Stomach (tissue), 9 donors: Measurements from ENCODE around the gene RBPJ. TPM values are rescaled to one million over a fixed set of nuclear protein-coding genes. Genes with fewer than 3 reads are reported as not detected.

Experiments
- DNase-seq, 2 donors: peaks; one replicate each; pipeline versions ENCODE4 v3.0.0 to v3.0.0-alpha.2; 2013 to 2019
- H3K27ac ChIP-seq, 5 donors: fragments of 200-600 bp in 4 of 5; sonication (generic) in 4 of 5; one replicate each; pipeline ENCODE4 v1.5.1; 2013 to 2019; ENCODE audit warnings: mild to moderate bottlenecking in 1 of 5, moderate library complexity in 1 of 5
- H3K27me3 ChIP-seq, 3 donors: fragments of 200-600 bp; sonication (generic); one replicate each; pipeline ENCODE4 v1.5.1; 2017 to 2019; ENCODE audit warnings: mixed run types in 1 of 3
- H3K36me3 ChIP-seq, 4 donors: fragments of 200-600 bp; sonication (generic); 1 replicate in 3 of 4; 2 replicates in 1 of 4; pipeline ENCODE4 v1.5.1; 2016 to 2019
- H3K4me1 ChIP-seq, 4 donors: fragments of 200-600 bp; sonication (generic); one replicate each; pipeline ENCODE4 v1.5.1; 2016 to 2019
- H3K4me3 ChIP-seq, 4 donors: fragments of 200-600 bp; sonication (generic) in 3 of 4; one replicate each; pipeline ENCODE4 v1.5.1; 2016 to 2019; ENCODE audit warnings: mild to moderate bottlenecking in 1 of 4
- H3K9me3 ChIP-seq, 4 donors: fragments of 200-600 bp; sonication (generic); one replicate each; pipeline ENCODE4 v1.5.1; 2016 to 2019
- EP300 ChIP-seq: sonication (generic); formaldehyde crosslinking; IDR thresholded peaks from one replicate; pipeline ENCODE4 v1.6.1; 2017; ENCODE audit warnings: antibody characterized with exemption
- POLR2A ChIP-seq, 4 donors: fragments of 450-650 bp; IDR thresholded peaks; one replicate each; pipeline ENCODE4 v1.6.1; 2016; ENCODE audit warnings: antibody characterized with exemption in 4 of 4, control low read depth in 2 of 4, mild to moderate bottlenecking in 1 of 4, moderate library complexity in 1 of 4
- POLR2AphosphoS5 ChIP-seq, 3 donors: sonication (generic); formaldehyde crosslinking; IDR thresholded peaks; one replicate each; pipeline ENCODE4 v1.6.1; 2016; ENCODE audit warnings: antibody characterized with exemption in 3 of 3
- WGBS, 5 donors: extraction: QIAGEN DNeasy Blood & Tissue Kit in 3 of 5; methylation state at CpG; one replicate each; pipeline versions ENCODE4 v1.1.5 to v1.1.7; 2013 to 2018; 5-methylcytosine and 5-hydroxymethylcytosine counted together
- intact Hi-C: fragments of 100-400 bp; cut with DNase I; formaldehyde crosslinking; loops from one replicate; pipeline ENCODE4 v1.15.1; 2023; ENCODE audit warnings: low total_unique reads
- polyA plus RNA-seq, 3 donors: library from polyadenylated mRNA; stranded (reverse); fragments of 200-250 nt; gene quantifications; one replicate each; pipeline ENCODE4 v1.2.3, GENCODE V29; 2013
- total RNA-seq, 5 donors: library from RNA; depleted of rRNA; stranded (reverse); fragments of >200 nt; gene quantifications; one replicate each; pipeline versions ENCODE4 v1.1.0 to v1.2.3, GENCODE V29; 2014 to 2016
- TF ChIP-seq, protein P1 (sequence below), 7 experiments: fragments of 450-650 bp in 4 of 7; fragments of 200-600 bp in 3 of 7; sonication (generic) in 3 of 7; IDR thresholded peaks; one replicate each; pipeline ENCODE4 v1.5.1; 2016 to 2019; ENCODE audit warnings: antibody characterized with exemption in 7 of 7, control low read depth in 2 of 7, mild to moderate bottlenecking in 1 of 7
- donor health status: healthy with polysubstance abuse.
- donor health status: Bipolar disorder and iron deficiency.
- donor health status: healthy.

Gene RBPJ
- total and polyA plus RNA-seq, 8 donors: 23.2 to 184 (median 45.8) TPM

DNA sequence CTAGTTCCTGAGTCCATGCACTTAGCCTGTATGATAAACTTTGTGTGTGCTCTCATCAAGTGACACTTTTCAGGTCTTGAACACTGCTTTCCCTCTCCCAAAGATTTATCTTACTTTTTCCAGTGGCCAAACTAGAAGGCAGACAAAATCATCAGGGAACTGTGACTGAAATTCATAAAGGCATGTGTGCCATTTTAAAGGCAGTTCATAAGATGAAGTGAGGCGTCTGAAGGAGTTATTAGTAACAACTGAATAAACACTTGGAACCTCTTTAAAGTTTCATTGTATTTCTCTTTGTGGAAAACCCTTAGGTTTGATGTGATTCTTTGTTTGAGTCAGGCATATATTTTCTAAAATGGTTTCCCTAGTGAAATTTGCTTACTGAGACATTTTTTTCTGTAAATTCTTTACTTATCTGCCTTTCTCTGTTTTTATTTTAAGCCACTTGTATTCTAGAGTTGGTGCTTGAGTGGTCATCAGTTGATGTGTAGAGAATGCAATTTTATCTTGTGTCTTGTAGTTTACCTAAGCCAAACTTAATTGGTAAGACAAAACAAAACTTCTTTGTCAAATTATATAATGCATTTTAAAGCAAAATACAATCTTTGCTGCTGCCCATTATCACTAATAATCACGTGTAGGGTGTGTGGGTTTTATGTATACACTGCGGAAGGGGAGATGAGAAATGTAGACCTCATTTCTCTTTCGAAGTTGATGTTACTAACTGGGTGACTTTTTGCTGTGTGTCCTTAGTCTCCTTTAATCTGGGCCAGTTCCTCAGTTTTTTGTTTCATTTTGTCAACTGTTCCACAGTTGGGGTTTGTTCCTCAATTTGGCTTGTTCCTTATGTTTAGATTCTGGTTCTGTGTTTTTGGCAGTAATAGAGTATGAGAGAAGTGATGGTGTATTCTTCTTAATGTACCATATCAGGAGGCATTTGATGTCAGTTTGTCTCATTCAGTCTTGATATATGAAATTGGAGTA lies 56.8 kb downstream of the RBPJ start:
- Histone ChIP-seq H3K4me1 (peaks cover 7 to 81% (median 39%) of the 10 kb centered on the region in 4 donors), H3K27me3 (no peaks in the 10 kb centered on the region), H3K27ac (no peak overlapping the region), H3K36me3 (no peaks in the 10 kb centered on the region), H3K9me3 (no peaks in the 10 kb centered on the region), H3K4me3 (no peak overlapping the region)
- intact Hi-C loops: no loop called here
- TF ChIP-seq POLR2A (IDR thresholded peaks at IDR 0.05): no peak
- TF ChIP-seq, protein P1, sequence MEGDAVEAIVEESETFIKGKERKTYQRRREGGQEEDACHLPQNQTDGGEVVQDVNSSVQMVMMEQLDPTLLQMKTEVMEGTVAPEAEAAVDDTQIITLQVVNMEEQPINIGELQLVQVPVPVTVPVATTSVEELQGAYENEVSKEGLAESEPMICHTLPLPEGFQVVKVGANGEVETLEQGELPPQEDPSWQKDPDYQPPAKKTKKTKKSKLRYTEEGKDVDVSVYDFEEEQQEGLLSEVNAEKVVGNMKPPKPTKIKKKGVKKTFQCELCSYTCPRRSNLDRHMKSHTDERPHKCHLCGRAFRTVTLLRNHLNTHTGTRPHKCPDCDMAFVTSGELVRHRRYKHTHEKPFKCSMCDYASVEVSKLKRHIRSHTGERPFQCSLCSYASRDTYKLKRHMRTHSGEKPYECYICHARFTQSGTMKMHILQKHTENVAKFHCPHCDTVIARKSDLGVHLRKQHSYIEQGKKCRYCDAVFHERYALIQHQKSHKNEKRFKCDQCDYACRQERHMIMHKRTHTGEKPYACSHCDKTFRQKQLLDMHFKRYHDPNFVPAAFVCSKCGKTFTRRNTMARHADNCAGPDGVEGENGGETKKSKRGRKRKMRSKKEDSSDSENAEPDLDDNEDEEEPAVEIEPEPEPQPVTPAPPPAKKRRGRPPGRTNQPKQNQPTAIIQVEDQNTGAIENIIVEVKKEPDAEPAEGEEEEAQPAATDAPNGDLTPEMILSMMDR (IDR thresholded peaks at IDR 0.05): no peak
- TF ChIP-seq EP300: no peak
- no peak for TF ChIP-seq POLR2AphosphoS5 (IDR thresholded peaks at IDR 0.05)
- DNase-seq: peak in 1 of 2 donors; percentile 8
- WGBS, 5 donors: 61 to 68% (median 67%) methylated on average over 4 of the region's 4 CpGs

DNA sequence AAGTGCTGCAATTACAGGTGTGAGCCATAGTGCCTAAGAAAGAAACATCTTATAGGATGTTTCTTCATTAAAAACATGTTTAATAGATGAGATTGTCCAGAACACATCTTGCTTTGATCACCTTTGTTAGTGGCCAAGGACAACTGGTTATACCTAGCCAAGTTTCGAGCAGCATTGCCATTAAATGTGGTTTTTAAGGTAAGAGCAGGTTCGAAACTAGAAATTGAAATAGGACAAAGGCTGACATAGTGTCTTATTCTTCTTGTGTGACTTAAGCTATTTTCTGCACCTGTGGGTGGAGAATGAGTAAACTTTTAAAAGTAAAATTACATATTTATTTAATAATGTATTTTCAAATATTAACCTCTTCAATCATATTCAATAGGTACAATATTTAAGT lies 59.0 kb downstream of the RBPJ start:
- TF ChIP-seq POLR2A (IDR thresholded peaks at IDR 0.05) (no peak), EP300 (no peak), POLR2AphosphoS5 (IDR thresholded peaks at IDR 0.05) (no peak)
- TF ChIP-seq, protein P1 (IDR thresholded peaks at IDR 0.05): no peak
- Histone ChIP-seq H3K4me1 (peaks cover 0 to 72% (median 29%) of the 10 kb centered on the region in 4 donors), H3K36me3 (no peaks in the 10 kb centered on the region), H3K27ac (no peak overlapping the region), H3K9me3 (no peaks in the 10 kb centered on the region), H3K27me3 (no peaks in the 10 kb centered on the region), H3K4me3 (no peak overlapping the region)
- intact Hi-C loops: no loop called here
- no peak for DNase-seq
- 92 to 97% (median 96%) methylated on average over 2 of the region's 2 CpGs for WGBS, 5 donors

DNA sequence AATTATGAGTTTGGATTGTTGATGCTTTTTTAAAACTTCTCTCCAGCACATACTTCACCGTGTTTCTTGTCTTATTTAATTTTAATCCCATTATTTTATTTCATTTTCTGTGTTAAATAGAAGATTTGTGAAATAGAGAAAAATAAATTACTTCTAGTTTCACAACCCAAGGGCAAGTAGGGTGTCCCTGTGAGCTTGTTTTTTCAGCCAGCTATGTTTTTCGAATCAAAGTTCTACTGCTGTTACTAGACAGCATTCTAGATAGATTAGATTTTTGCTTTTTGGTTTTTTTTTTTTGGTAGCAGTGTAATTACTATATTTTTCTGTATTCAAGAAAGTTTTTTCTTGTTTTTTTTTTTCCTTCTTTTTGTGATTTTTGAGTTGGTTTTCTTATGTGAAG lies 59.9 kb downstream of the RBPJ start:
- no peaks in the 10 kb centered on the region for H3K9me3 ChIP-seq
- peaks cover 0 to 76% (median 29%) of the 10 kb centered on the region in 4 donors for H3K4me1 ChIP-seq
- no peak for DNase-seq
- no peak overlapping the region for H3K27ac ChIP-seq
- TF ChIP-seq EP300 (no peak), POLR2AphosphoS5 (IDR thresholded peaks at IDR 0.05) (no peak), POLR2A (IDR thresholded peaks at IDR 0.05) (no peak)
- TF ChIP-seq, protein P1 (IDR thresholded peaks at IDR 0.05): no peak
- intact Hi-C loops: no loop called here
- H3K4me3 ChIP-seq: no peak overlapping the region
- H3K36me3 ChIP-seq: no peaks in the 10 kb centered on the region
- 60 to 70% (median 68%) methylated on average over 2 of the region's 2 CpGs for WGBS, 5 donors
- no peaks in the 10 kb centered on the region for H3K27me3 ChIP-seq

DNA sequence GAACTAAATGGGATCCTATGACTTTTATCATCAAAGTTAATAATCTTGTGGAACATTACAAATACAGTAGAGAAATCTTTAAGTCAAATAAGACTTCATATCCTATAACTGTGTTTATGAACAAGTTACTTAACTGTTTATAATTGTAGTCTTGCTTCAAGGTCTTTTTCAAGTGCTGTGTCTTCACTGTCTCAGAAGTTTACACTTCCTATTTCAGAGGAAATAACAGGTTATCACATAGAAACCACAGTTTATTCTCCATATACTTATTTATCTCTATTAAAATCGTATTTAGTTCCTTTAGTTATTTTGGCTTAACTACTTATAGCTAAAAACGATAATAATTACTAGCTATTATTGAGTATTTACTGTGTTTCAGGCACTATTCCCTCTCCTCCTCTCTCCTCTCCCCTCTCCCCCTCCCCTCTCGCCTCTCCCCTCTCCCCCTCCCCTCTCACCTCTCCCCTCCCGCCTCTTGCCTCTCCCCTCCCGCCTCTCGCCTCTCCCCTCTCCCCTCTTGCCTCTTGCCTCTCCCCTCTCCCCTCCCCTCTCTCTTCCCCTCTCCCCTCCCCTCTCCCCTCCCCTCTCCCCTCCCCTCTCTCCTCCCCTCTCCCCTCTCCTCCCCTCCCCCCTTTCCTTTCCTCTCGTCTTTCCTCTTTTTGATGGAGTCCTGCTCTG lies 63.7 kb downstream of the RBPJ start:
- 74 to 83% (median 81%) methylated on average over 3 to 7 of the region's 7 CpGs for WGBS, 5 donors
- H3K27me3 ChIP-seq: no peaks in the 10 kb centered on the region
- no peak for DNase-seq
- no peak overlapping the region for H3K27ac ChIP-seq
- H3K9me3 ChIP-seq: no peaks in the 10 kb centered on the region
- no peak overlapping the region for H3K4me3 ChIP-seq
- peaks cover 0 to 27% (median 18%) of the 10 kb centered on the region in 4 donors for H3K36me3 ChIP-seq
- peaks cover 0 to 47% (median 17%) of the 10 kb centered on the region in 4 donors for H3K4me1 ChIP-seq
- intact Hi-C loops: no loop called here
- TF ChIP-seq, protein P1 (IDR thresholded peaks at IDR 0.05): no peak
- TF ChIP-seq POLR2A (IDR thresholded peaks at IDR 0.05) (no peak), POLR2AphosphoS5 (IDR thresholded peaks at IDR 0.05) (no peak), EP300 (no peak)
